ENCODE data around the gene SULT4A1. TPM values are rescaled to one million over a fixed set of nuclear protein-coding genes. Genes with fewer than 3 reads are reported as not detected.

SULT4A1 gene
- total RNA-seq, 1 experiment from 2014 or later: 0.15 TPM

GRCh38 chr22:43776081-43776670 is 86.1 kb downstream of the SULT4A1 start:
- TF ChIP-seq, protein P1, sequence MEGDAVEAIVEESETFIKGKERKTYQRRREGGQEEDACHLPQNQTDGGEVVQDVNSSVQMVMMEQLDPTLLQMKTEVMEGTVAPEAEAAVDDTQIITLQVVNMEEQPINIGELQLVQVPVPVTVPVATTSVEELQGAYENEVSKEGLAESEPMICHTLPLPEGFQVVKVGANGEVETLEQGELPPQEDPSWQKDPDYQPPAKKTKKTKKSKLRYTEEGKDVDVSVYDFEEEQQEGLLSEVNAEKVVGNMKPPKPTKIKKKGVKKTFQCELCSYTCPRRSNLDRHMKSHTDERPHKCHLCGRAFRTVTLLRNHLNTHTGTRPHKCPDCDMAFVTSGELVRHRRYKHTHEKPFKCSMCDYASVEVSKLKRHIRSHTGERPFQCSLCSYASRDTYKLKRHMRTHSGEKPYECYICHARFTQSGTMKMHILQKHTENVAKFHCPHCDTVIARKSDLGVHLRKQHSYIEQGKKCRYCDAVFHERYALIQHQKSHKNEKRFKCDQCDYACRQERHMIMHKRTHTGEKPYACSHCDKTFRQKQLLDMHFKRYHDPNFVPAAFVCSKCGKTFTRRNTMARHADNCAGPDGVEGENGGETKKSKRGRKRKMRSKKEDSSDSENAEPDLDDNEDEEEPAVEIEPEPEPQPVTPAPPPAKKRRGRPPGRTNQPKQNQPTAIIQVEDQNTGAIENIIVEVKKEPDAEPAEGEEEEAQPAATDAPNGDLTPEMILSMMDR (conservative IDR thresholded peaks at IDR 0.05; ENCODE audit: low read depth, low read length): no peak
- TF ChIP-seq EZH2 (IDR thresholded peaks at IDR 0.05; ENCODE audit: borderline replicate concordance, low read depth, low read length, poor library complexity, severe bottlenecking): no peak
- intact Hi-C loops (cut with micrococcal nuclease; ENCODE audit: unreplicated experiment): no loop called here

More at GRCh38 chr22:43776081-43776670, 86.1 kb downstream of the SULT4A1 start:
- Histone ChIP-seq H3K27me3 (replicated peaks; ENCODE audit: insufficient read depth, low read depth, low read length, poor library complexity) (no peaks in the 10 kb centered on the region), H3K9me3 (ENCODE audit: low read depth, low read length, poor library complexity, severe bottlenecking) (no peaks in the 10 kb centered on the region), H3K4me1 (ENCODE audit: insufficient read depth, low read length, poor library complexity, severe bottlenecking) (no peaks in the 10 kb centered on the region), H3K4me3 (ENCODE audit: low read depth, low read length, poor library complexity, severe bottlenecking) (no peak overlapping the region), H3K27ac (ENCODE audit: low read depth, low read length, poor library complexity, severe bottlenecking) (no peak overlapping the region), H3K36me3 (ENCODE audit: insufficient read depth, low read length, poor library complexity, severe bottlenecking) (no peaks in the 10 kb centered on the region)
- ChIA-PET CTCF (no interaction called here), POLR2A (ENCODE audit: low non-redundant PET) (no interaction called here)
- DNase-seq (ENCODE audit: low spot score): no peak
- BruUV-seq (replicated peaks): no TSS peak

Other genes with a start within 250 kb of the SULT4A1 start
- 0.41 and 0.59 TPM in 2 replicates for gene EFCAB6, start 50.2 kb downstream of the SULT4A1 start, total RNA-seq (2021)
- not detected in 2 replicates for gene PNPLA5, start 29.5 kb upstream of the SULT4A1 start, total RNA-seq (2021)
- gene PNPLA3, start 61.3 kb upstream of the SULT4A1 start, total RNA-seq (2021): 11.8 and 15.6 TPM in 2 replicates
- 63.1 and 67.2 TPM in 2 replicates for gene SAMM50, start 92.9 kb upstream of the SULT4A1 start, total RNA-seq (2021)
- gene PARVB, start 161.8 kb upstream of the SULT4A1 start, total RNA-seq (2021): 18.3 and 18.4 TPM in 2 replicates